ENCODE measurements around the gene PTPRN2.

PTPRN2 gene

DNA sequence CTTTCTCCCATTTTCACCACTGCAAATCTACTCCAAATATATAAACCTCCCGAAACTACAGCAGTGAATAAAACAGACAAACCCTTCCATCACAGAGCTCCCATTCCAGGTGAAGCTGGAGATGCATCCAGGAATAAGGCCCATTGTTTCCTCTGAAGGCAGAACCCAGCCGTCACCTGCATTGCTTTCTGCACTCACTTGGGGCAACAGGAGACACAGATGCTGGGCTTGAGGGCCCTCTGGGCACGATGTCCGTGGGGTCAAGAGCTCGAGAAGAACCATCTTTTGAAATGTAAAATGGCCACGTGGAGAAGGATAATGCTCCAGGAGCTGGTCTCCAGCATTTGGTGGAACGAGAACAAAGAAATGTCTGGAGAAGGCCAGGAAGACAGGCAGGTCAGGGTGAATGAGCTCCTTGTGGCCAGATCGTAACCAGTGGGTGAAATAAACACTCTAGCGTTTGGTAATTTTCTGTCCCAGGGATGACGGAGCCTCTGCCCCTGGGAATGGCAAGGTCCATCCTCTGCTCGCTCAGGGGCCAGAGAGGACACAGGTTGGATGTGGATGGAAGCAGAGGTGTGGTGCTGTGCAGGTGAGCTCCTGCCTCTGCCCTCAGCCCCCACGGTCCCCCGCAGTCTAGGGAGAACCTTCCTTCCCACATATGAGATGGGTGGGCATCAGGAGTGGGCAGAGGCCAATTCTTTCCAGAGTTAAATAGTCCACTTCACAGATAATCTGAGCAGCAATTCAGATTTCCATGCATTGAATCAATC is 694.7 kb downstream of the PTPRN2 start:
- TF ChIP-seq, protein P1, sequence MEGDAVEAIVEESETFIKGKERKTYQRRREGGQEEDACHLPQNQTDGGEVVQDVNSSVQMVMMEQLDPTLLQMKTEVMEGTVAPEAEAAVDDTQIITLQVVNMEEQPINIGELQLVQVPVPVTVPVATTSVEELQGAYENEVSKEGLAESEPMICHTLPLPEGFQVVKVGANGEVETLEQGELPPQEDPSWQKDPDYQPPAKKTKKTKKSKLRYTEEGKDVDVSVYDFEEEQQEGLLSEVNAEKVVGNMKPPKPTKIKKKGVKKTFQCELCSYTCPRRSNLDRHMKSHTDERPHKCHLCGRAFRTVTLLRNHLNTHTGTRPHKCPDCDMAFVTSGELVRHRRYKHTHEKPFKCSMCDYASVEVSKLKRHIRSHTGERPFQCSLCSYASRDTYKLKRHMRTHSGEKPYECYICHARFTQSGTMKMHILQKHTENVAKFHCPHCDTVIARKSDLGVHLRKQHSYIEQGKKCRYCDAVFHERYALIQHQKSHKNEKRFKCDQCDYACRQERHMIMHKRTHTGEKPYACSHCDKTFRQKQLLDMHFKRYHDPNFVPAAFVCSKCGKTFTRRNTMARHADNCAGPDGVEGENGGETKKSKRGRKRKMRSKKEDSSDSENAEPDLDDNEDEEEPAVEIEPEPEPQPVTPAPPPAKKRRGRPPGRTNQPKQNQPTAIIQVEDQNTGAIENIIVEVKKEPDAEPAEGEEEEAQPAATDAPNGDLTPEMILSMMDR (conservative IDR thresholded peaks at IDR 0.05; ENCODE audit: low read depth, low read length), result no peak
- DNase-seq (ENCODE audit: low read depth), result no peak
- no peak overlapping the region for H3K4me3 ChIP-seq (ENCODE audit: low read depth, low read length)

DNA sequence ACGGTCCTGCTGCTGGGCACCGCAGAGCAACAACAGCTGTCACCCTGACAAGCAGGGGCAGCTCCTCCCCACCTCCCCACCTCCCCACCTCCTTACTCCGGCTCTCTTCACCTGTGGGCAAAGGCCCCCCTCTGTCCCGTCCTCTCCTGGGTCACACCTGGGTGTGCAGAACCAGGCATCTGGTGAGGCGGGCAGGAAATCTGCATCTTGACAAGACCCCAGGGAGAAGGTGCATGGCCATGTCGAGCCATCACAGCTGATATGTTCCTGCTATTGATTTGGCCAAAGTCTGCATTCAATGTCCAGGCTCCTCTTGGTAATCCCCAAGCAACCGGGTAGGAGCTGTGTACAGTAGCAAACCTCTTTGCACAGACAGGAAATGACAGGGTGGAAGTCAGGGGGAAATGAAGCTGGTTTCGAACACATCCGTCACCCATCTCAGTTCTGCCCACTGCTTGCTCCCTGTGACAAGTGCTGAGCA is 696.7 kb downstream of the PTPRN2 start:
- TF ChIP-seq, protein P1 (conservative IDR thresholded peaks at IDR 0.05; ENCODE audit: low read depth, low read length), result no peak
- no peak overlapping the region for H3K4me3 ChIP-seq (ENCODE audit: low read depth, low read length)
- no peak for DNase-seq (ENCODE audit: low read depth)

DNA sequence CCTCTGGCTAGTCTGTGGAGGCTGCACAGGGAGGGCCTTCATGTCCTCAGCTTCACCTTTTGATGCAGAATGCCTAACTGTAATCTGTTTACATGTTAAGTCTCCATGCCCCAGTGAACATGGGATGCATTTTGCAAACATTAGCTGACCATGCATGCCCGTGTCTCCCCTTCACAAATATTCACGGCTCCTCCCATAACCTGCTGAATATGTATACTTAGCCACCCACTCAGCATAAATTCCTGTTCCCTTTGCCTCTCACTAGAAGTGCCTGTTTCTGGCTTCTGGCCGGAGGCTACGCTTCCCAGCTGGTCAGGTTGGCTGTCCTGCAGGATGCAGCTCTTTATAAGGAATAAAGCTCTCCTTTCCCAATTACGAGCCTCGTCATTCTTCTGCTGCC is 698.1 kb downstream of the PTPRN2 start:
- DNase-seq (ENCODE audit: low read depth), result no peak
- TF ChIP-seq, protein P1 (conservative IDR thresholded peaks at IDR 0.05; ENCODE audit: low read depth, low read length), result no peak
- H3K4me3 ChIP-seq (ENCODE audit: low read depth, low read length), result no peak overlapping the region

DNA sequence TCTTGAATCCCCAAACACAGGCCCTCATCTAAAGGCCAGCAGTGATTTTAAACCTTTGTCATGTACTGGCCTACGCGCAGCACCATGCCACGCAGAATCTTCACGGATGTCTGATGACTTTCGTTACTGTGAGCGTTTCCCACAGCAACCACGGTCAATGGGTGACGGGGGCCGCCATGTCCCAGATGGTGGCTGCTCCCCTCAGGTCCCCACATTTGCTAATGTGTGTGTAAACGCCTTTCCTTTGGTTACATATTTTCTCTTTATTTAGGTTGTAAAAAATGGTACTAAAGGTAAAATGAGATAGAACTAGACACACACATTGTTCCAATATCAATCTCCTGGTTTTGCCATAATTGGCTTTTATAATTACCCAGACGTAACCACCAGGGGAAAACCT is 699.0 kb downstream of the PTPRN2 start:
- no peak overlapping the region for H3K4me3 ChIP-seq (ENCODE audit: low read depth, low read length)
- DNase-seq (ENCODE audit: low read depth), result no peak
- TF ChIP-seq, protein P1 (conservative IDR thresholded peaks at IDR 0.05; ENCODE audit: low read depth, low read length), result no peak

DNA sequence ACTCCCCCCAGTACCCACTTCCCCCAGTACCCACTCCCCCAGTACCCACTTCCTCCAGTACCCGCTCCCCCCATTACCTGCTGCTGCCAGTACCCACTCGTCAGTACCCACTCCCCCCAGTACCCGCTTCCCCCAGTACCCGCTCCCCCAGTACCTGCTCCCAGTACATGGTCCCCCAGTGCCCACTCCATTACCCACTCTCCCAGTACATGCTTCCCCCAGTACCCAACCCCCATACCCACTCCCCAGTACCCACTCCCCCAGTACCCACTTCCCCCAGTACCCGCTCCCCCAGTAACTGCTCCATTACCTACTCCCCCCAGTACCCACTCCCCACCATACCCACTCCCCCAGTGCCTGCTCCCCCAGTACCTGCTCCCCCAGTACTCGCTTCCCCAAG is 700.2 kb downstream of the PTPRN2 start:
- H3K4me3 ChIP-seq (ENCODE audit: low read depth, low read length), result no peak overlapping the region
- no peak for DNase-seq (ENCODE audit: low read depth)
- TF ChIP-seq, protein P1 (conservative IDR thresholded peaks at IDR 0.05; ENCODE audit: low read depth, low read length), result no peak

DNA sequence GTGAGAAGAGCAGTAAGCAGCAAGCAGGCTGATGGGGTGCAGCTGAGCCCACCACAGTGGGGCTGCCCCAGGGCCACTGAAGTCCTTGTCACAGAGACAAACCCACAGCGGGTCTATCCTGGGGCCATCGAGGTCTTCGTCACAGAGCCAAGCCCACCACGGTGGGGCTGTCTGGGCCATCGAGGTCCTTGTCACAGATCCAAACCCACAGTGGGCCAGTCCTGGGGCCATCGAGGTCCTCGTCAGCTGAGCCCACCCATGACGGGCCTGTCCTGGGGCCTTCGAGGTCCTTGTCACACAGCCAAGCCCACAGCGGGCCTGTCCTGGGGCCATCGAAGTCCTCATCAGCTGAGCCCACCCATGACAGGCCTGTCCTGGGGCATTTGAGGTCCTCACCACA is 700.9 kb downstream of the PTPRN2 start:
- no peak for DNase-seq (ENCODE audit: low read depth)
- TF ChIP-seq, protein P1 (conservative IDR thresholded peaks at IDR 0.05; ENCODE audit: low read depth, low read length), result no peak
- no peak overlapping the region for H3K4me3 ChIP-seq (ENCODE audit: low read depth, low read length)

DNA sequence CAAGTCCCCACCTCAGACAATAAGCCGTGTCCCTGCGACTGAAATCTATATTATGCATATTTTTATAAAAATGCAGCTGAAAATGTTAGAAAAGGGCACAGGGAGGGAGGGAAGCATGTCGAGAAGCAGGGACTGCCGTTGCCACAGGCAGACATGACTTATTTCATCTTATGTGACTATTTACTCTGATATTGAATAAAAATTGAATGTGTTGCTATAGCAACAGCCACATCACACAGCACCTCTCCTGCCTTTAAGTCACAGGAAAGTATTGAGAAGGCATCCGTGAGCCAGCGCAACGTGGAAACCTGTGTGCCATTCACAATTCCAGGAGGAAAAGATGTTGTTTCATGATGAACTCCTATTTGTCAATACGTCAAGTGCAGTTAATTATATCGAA is 701.4 kb downstream of the PTPRN2 start:
- DNase-seq (ENCODE audit: low read depth), result no peak
- TF ChIP-seq, protein P1 (conservative IDR thresholded peaks at IDR 0.05; ENCODE audit: low read depth, low read length), result no peak
- no peak overlapping the region for H3K4me3 ChIP-seq (ENCODE audit: low read depth, low read length)

Measured in choroid plexus epithelial cell (primary cell).